Airway epithelial cell (primary cell): ENCODE measurements around the gene C17orf58. TPM values are rescaled to one million over a fixed set of nuclear protein-coding genes. Genes with fewer than 3 reads are reported as not detected.

Source experiments
- total RNA-seq: library from RNA; depleted of rRNA; stranded (reverse); fragments of >200 nt; gene quantifications from 2 replicates; pipeline ENCODE4 v1.2.3, GENCODE V29; 2015

Gene C17orf58
- total RNA-seq, result 10.3 and 11.4 TPM in 2 replicates

DNA sequence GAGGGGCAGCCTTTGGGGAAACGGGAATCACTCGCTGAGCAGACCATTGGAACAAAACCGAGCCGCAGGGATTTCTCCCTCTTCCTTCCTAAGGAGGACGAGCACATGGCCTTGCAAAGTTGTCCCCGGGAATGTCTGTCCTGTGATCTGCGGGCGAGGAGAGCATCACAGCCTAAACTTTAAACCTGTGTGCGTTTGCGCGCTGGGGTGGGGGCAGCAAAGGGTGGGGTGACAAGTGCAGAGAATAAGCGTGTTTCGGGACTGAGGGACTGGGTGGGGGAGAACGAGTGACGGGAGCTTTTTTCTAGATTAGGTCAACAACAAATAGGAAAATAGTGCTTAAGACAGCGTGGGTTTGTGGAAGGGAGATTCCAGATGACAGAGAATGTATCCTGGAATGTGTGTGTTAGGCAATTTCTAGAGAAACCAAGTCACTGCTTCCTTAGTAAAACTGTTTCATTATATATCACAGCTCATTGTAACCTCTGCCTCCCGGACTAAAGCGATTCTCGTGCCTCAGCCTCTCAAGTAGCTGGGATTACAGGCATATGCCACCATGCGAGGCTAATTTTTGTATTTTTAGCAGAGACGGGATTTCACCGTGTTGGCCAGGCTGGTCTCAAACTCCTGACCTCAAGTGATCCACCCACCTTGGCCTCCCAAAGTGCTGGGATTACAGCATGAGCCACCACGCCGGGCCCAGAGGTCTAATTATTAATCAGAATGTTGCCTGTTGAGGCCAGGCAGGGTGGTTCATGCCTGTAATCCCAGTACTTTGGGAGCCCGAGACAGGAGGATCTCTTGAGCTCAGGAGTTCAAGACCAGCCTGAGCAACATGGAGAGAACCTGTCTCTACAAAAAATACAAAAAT lies at the start of gene C17orf58:
Gene C17orf58, minus strand, starts transcription at position 169 of the 871 bp plus-strand sequence. CDS start 271 bp downstream, outside the sequence.

DNA sequence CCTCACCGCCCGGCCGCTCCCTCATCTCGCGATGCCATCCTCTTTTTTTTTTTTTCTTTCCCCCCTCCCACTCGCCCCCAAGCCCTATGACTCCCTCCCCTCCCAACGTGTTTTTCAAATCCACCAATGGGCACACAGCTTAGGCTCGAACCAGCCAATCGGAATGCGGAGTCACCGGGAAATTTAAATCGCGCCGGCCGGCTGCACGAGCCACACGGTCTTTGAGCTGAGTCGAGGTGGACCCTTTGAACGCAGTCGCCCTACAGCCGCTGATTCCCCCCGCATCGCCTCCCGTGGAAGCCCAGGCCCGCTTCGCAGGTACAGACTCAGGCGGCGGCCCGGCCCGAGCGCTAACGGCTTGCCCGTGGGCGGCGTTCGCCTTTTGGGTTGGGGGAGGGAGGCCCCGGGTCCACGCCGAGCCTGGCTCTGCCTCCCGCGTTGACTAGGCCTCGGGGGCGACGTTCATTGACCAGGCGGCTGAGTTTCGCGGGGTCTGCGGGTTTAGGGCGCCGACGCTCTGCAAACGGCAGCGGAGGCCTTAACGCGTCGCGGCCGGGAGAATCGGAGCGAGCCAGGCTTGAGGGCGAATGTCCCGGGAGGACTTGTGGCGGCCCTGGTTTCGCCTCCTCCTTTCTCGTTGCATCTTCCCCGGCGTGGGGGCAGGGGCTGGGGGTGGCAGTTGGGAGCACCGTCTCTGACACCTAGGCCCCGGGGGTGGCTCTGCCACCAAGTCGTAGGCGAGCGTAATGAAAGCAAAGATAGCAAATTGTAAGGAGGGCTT lies 39.4 kb upstream of the C17orf58 start, which contains the start of gene KPNA2:
Gene KPNA2, plus strand, starts transcription at position 213 of the 781 bp plus-strand sequence. CDS start 1,398 bp downstream, outside the sequence.

Other genes starting within 250 kb of the C17orf58 start
- gene BPTF, start 171.0 kb downstream of the C17orf58 start, total RNA-seq, result 32.0 and 39.3 TPM in 2 replicates
- 182 and 186 TPM in 2 replicates for gene KPNA2, start 39.3 kb upstream of the C17orf58 start, total RNA-seq